ENCODE measurements around the gene BRD7. TPM values are rescaled to one million over a fixed set of nuclear protein-coding genes. Genes with fewer than 3 reads are reported as not detected.
A peak's percentile ranks its signal among the peaks of the same experiment; 100 is the strongest.

Gene BRD7
- total and polyA plus RNA-seq, 4 donors: 13.3 to 34.3 (median 14.1) TPM

- TF ChIP-seq EGR1 (IDR thresholded peaks at IDR 0.05; ENCODE audit: low read depth in 2 of 2) (no peak), CTCF (IDR thresholded peaks at IDR 0.05; ENCODE audit: low read depth, low read length, missing input control) (no peak), NR2F2 (IDR thresholded peaks at IDR 0.05) (no peak), RXRA (IDR thresholded peaks at IDR 0.05) (no peak), TAF1 (conservative IDR thresholded peaks at IDR 0.05) (no peak), FOXA1 (IDR thresholded peaks at IDR 0.05) (no peak), SP1 (IDR thresholded peaks at IDR 0.05) (no peak), GABPA (IDR thresholded peaks at IDR 0.05 in 1 of 2, conservative IDR thresholded peaks at IDR 0.05 in 1 of 2) (no peak), JUND (IDR thresholded peaks at IDR 0.05) (no peak), REST (IDR thresholded peaks at IDR 0.05) (no peak), MAX (IDR thresholded peaks at IDR 0.05) (no peak), HNF4A (conservative IDR thresholded peaks at IDR 0.05) (no peak)
- TF ChIP-seq, protein P1, sequence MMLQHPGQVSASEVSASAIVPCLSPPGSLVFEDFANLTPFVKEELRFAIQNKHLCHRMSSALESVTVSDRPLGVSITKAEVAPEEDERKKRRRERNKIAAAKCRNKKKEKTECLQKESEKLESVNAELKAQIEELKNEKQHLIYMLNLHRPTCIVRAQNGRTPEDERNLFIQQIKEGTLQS (IDR thresholded peaks at IDR 0.05): no peak
- TF ChIP-seq, protein P2, sequence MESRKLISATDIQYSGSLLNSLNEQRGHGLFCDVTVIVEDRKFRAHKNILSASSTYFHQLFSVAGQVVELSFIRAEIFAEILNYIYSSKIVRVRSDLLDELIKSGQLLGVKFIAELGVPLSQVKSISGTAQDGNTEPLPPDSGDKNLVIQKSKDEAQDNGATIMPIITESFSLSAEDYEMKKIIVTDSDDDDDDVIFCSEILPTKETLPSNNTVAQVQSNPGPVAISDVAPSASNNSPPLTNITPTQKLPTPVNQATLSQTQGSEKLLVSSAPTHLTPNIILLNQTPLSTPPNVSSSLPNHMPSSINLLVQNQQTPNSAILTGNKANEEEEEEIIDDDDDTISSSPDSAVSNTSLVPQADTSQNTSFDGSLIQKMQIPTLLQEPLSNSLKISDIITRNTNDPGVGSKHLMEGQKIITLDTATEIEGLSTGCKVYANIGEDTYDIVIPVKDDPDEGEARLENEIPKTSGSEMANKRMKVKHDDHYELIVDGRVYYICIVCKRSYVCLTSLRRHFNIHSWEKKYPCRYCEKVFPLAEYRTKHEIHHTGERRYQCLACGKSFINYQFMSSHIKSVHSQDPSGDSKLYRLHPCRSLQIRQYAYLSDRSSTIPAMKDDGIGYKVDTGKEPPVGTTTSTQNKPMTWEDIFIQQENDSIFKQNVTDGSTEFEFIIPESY (IDR thresholded peaks at IDR 0.05): no peak
- Histone ChIP-seq H3K36me3 (ENCODE audit: control insufficient read depth in 4 of 4, insufficient read depth in 3 of 4, low read depth in 1 of 4, low read length in 3 of 4) (no peaks in the 10 kb centered on the region), H3K9ac (ENCODE audit: low read depth in 1 of 2, low read length in 2 of 2) (no peak overlapping the region), H3K27ac (ENCODE audit: low read depth in 1 of 2, low read length in 2 of 2) (no peak overlapping the region), H3K4me3 (ENCODE audit: low read depth in 1 of 3, low read length in 3 of 3) (no peak overlapping the region), H3K27me3 (ENCODE audit: control insufficient read depth in 4 of 4, insufficient read depth in 4 of 4, low read length in 3 of 4) (no peaks in the 10 kb centered on the region), H3K9me3 (ENCODE audit: control insufficient read depth in 4 of 4, low read length in 3 of 4) (no peaks in the 10 kb centered on the region), H3K4me1 (ENCODE audit: control insufficient read depth in 4 of 4, insufficient read depth in 4 of 4, low read length in 3 of 4) (peaks cover 0 to 18% (median 3%) of the 10 kb centered on the region in 4 donors)
- peak; percentile 5 for DNase-seq (ENCODE audit: low spot score)
These were observed 9.6 kb upstream of the BRD7 start for GRCh38 chr16:50378417-50378816.

DNA sequence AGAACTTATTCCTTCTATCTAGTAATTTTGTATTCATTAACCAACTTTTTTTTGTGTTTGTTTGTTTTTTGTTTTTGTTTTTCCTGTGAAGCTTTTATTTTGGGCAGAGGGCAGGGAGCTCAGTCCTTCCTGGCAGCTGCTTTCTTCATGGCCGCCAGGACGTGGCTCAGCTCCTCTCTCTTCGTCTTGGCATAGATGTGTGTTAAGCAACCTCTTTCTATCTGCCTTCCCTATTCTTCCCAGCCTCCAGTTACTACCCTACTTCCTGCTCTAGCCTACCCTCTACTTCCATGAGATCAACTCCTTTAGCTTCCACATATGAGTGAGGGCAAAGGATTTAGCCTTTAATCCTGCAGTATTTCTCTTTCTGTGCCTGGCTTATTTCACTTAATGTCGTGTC, 8.2 kb upstream of the BRD7 start:
- DNase-seq (ENCODE audit: low spot score): no peak
- Histone ChIP-seq H3K27ac (ENCODE audit: low read depth in 1 of 2, low read length in 2 of 2) (no peak overlapping the region), H3K36me3 (ENCODE audit: control insufficient read depth in 4 of 4, insufficient read depth in 3 of 4, low read depth in 1 of 4, low read length in 3 of 4) (no peaks in the 10 kb centered on the region), H3K9ac (ENCODE audit: low read depth in 1 of 2, low read length in 2 of 2) (no peak overlapping the region), H3K9me3 (ENCODE audit: control insufficient read depth in 4 of 4, low read length in 3 of 4) (no peaks in the 10 kb centered on the region), H3K4me1 (ENCODE audit: control insufficient read depth in 4 of 4, insufficient read depth in 4 of 4, low read length in 3 of 4) (peaks cover 0 to 5% (median 0%) of the 10 kb centered on the region in 4 donors), H3K4me3 (ENCODE audit: low read depth in 1 of 3, low read length in 3 of 3) (no peak overlapping the region), H3K27me3 (ENCODE audit: control insufficient read depth in 4 of 4, insufficient read depth in 4 of 4, low read length in 3 of 4) (no peaks in the 10 kb centered on the region)
- TF ChIP-seq HNF4G (IDR thresholded peaks at IDR 0.05) (no peak), HNF4A (conservative IDR thresholded peaks at IDR 0.05) (no peak), MAX (IDR thresholded peaks at IDR 0.05) (no peak), EGR1 (IDR thresholded peaks at IDR 0.05; ENCODE audit: low read depth in 2 of 2) (no peak), JUND (IDR thresholded peaks at IDR 0.05) (no peak), FOXA1 (IDR thresholded peaks at IDR 0.05) (no peak), SP1 (IDR thresholded peaks at IDR 0.05) (no peak), FOXA2 (IDR thresholded peaks at IDR 0.05) (no peak), RXRA (IDR thresholded peaks at IDR 0.05) (no peak), RAD21 (IDR thresholded peaks at IDR 0.05) (no peak), CTCF (IDR thresholded peaks at IDR 0.05; ENCODE audit: low read depth, low read length, missing input control) (no peak), GABPA (IDR thresholded peaks at IDR 0.05 in 1 of 2, conservative IDR thresholded peaks at IDR 0.05 in 1 of 2) (no peak), TAF1 (conservative IDR thresholded peaks at IDR 0.05) (no peak), YY1 (IDR thresholded peaks at IDR 0.05) (no peak), NR2F2 (IDR thresholded peaks at IDR 0.05) (no peak)
- TF ChIP-seq, protein P1 (IDR thresholded peaks at IDR 0.05): no peak
- TF ChIP-seq, protein P2 (IDR thresholded peaks at IDR 0.05): no peak
- WGBS: 56% methylated on average over 4 of the region's 4 CpGs

Data from liver (tissue), 9 donors.